Subcutaneous adipose tissue (tissue), 4 donors: ENCODE measurements around the gene CDKL5. TPM values are rescaled to one million over a fixed set of nuclear protein-coding genes. Genes with fewer than 3 reads are reported as not detected.

Source experiments
- CTCF ChIP-seq: fragments of 450-650 bp; IDR thresholded peaks from one replicate; pipeline ENCODE4 v1.5.1; 2016; ENCODE audit warnings: low read depth, mild to moderate bottlenecking, control low read depth, antibody characterized with exemption, moderate library complexity
- total RNA-seq, 4 donors: library from RNA; depleted of rRNA; stranded (reverse); fragments of >200 nt; gene quantifications; one replicate each; pipeline ENCODE4 v1.1.0, GENCODE V29; 2016

CDKL5 gene
- total RNA-seq, 4 donors from 2014 or later: 4.6 to 6.2 (median 5.4) TPM

GRCh38 chrX:18566748-18567147, 141.3 kb downstream of the CDKL5 start:
- TF ChIP-seq CTCF: no peak

- TF ChIP-seq CTCF: no peak
Measured at GRCh38 chrX:18573556-18573955, 148.1 kb downstream of the CDKL5 start.

GRCh38 chrX:18574591-18574990, 149.2 kb downstream of the CDKL5 start:
- TF ChIP-seq CTCF: no peak

- no peak for TF ChIP-seq CTCF
Measured at GRCh38 chrX:18575744-18576143, 150.3 kb downstream of the CDKL5 start.

GRCh38 chrX:18577400-18577799, 152.0 kb downstream of the CDKL5 start:
- no peak for TF ChIP-seq CTCF

- no peak for TF ChIP-seq CTCF
Measured at GRCh38 chrX:18578546-18578945, 153.1 kb downstream of the CDKL5 start.

GRCh38 chrX:18579495-18579894, 154.1 kb downstream of the CDKL5 start:
- TF ChIP-seq CTCF: no peak
